Activated CD8-positive, alpha-beta memory T cell treated with anti-CD3 and anti-CD28 coated beads for 1 hour (primary cell): ENCODE measurements around the gene BRD3.

Experiments
- DNase-seq, 2 donors: peaks; one replicate each; pipeline ENCODE4 v3.0.0-alpha.2; 2020; ENCODE audit warnings: low read depth in 1 of 2; ENCODE audit errors: extremely low read depth in 1 of 2

BRD3 gene

GRCh38 chr9:134040176-134040565, 27.7 kb downstream of the BRD3 start:
- DNase-seq, result no peak

- DNase-seq, result no peak
Observed at GRCh38 chr9:134039386-134040175, 28.2 kb downstream of the BRD3 start.

GRCh38 chr9:134037641-134038040, 30.2 kb downstream of the BRD3 start:
- no peak for DNase-seq

GRCh38 chr9:134036130-134036529, 31.7 kb downstream of the BRD3 start:
- DNase-seq, result no peak

GRCh38 chr9:134035041-134036039, 32.5 kb downstream of the BRD3 start:
- DNase-seq, result no peak

- DNase-seq, result no peak
Observed at GRCh38 chr9:134034215-134035040, 33.4 kb downstream of the BRD3 start.

- DNase-seq, result no peak
Observed at GRCh38 chr9:134033516-134034214, 34.2 kb downstream of the BRD3 start.

GRCh38 chr9:134032456-134033222, 35.2 kb downstream of the BRD3 start:
- no peak for DNase-seq

GRCh38 chr9:134031783-134032182, 36.0 kb downstream of the BRD3 start:
- DNase-seq, result no peak

GRCh38 chr9:134030821-134031470, 36.9 kb downstream of the BRD3 start:
- no peak for DNase-seq

GRCh38 chr9:134029248-134030226, 38.3 kb downstream of the BRD3 start:
- no peak for DNase-seq

- DNase-seq, result no peak
Observed at GRCh38 chr9:134028575-134029247, 39.1 kb downstream of the BRD3 start.

GRCh38 chr9:134028076-134028475, 39.8 kb downstream of the BRD3 start:
- DNase-seq, result no peak

GRCh38 chr9:134027561-134027960, 40.3 kb downstream of the BRD3 start:
- no peak for DNase-seq

GRCh38 chr9:134026981-134027380, 40.8 kb downstream of the BRD3 start:
- no peak for DNase-seq

- DNase-seq, result no peak
Observed at GRCh38 chr9:134026581-134026980, 41.2 kb downstream of the BRD3 start.
